Muscle layer of colon (tissue), 2 donors: ENCODE results near the gene MGMT.

ENCODE experiments used
- H3K27ac ChIP-seq: one replicate; pipeline ENCODE4 v1.7.0; 2013; ENCODE audit warnings: low read depth, mild to moderate bottlenecking, low read length, moderate library complexity
- H3K27me3 ChIP-seq, 2 donors: one replicate each; pipeline ENCODE4 v1.7.0; 2013; ENCODE audit warnings: low read length in 2 of 2, mild to moderate bottlenecking in 2 of 2; ENCODE audit not compliant: insufficient read depth in 2 of 2, control insufficient read depth in 1 of 2
- H3K36me3 ChIP-seq: one replicate; pipeline ENCODE4 v1.7.0; 2013; ENCODE audit warnings: mild to moderate bottlenecking, low read length; ENCODE audit not compliant: insufficient read depth
- H3K4me1 ChIP-seq: one replicate; pipeline ENCODE4 v1.7.0; 2013; ENCODE audit warnings: mild to moderate bottlenecking, low read length; ENCODE audit not compliant: insufficient read depth
- H3K4me3 ChIP-seq, 2 donors: one replicate each; pipeline ENCODE4 v1.7.0; 2013; ENCODE audit warnings: low read length in 2 of 2, low read depth in 1 of 2, mild to moderate bottlenecking in 1 of 2, moderate library complexity in 1 of 2
- H3K9ac ChIP-seq: one replicate; pipeline ENCODE4 v1.7.0; 2013; ENCODE audit warnings: low read length
- H3K9me3 ChIP-seq: one replicate; pipeline ENCODE4 v1.7.0; 2013; ENCODE audit warnings: mild to moderate bottlenecking, low read length
- donor health status: abdominal sarcoma.
- donor health status: Adenocarcinoma of cecum.

MGMT gene

DNA sequence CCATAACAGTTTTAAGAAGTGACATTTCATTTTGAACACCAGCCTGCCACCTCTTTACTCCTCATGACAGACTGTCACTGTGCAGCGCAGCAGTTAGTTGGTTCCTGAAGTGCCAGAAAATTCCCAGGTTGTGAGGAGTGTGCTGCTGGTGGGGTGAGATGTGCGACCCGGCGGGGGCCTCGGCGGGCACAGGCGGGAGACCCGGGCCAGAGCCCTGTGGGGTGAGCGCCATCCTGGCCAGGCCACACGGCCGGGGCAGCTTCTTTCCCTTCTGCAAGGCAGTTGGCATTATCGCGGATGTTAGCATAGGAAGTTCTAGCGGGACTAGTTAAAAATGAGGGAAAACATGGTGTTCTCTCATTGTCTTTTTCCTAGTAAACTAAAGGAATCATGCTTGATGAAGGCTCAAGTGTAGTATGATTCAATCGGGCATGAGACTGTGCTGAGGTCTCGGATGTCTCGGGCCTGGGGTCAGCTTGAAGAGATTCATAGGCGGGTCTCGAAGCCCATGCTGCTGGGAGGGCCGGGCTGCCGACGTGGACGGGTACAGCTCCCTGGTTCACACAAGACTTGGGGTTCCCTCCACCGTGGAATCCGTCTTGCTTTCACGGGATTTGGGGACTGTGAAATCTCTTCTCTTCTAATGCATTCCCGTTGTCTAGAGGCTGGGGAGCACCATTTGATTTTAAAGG lies 56.1 kb downstream of the MGMT start:
- H3K4me3 ChIP-seq = no peak overlapping the region
- H3K36me3 ChIP-seq = no peaks in the 10 kb centered on the region
- H3K27me3 ChIP-seq = no peaks in the 10 kb centered on the region
- H3K9me3 ChIP-seq = no peaks in the 10 kb centered on the region
- peaks cover 19% of the 10 kb centered on the region for H3K4me1 ChIP-seq
- no peak overlapping the region for H3K9ac ChIP-seq
- H3K27ac ChIP-seq = no peak overlapping the region

GRCh38 chr10:129523723-129524316 lies 56.8 kb downstream of the MGMT start:
- Histone ChIP-seq H3K4me3 (no peak overlapping the region), H3K36me3 (no peaks in the 10 kb centered on the region), H3K27ac (no peak overlapping the region), H3K9ac (no peak overlapping the region), H3K4me1 (peaks cover 19% of the 10 kb centered on the region), H3K27me3 (no peaks in the 10 kb centered on the region), H3K9me3 (no peaks in the 10 kb centered on the region)

GRCh38 chr10:129524936-129525335 lies 57.9 kb downstream of the MGMT start:
- H3K4me1 ChIP-seq = peaks cover 19% of the 10 kb centered on the region
- no peaks in the 10 kb centered on the region for H3K9me3 ChIP-seq
- peak overlapping the region in 1 of 2 donors; percentile 24 for H3K4me3 ChIP-seq
- no peaks in the 10 kb centered on the region for H3K36me3 ChIP-seq
- H3K9ac ChIP-seq = no peak overlapping the region
- H3K27ac ChIP-seq = peak overlapping the region; percentile 23
- no peaks in the 10 kb centered on the region for H3K27me3 ChIP-seq

GRCh38 chr10:129525401-129525801 lies 58.4 kb downstream of the MGMT start:
- Histone ChIP-seq H3K27me3 (no peaks in the 10 kb centered on the region), H3K36me3 (no peaks in the 10 kb centered on the region), H3K27ac (no peak overlapping the region), H3K9ac (no peak overlapping the region), H3K4me1 (peaks cover 19% of the 10 kb centered on the region), H3K9me3 (no peaks in the 10 kb centered on the region), H3K4me3 (peak overlapping the region in 1 of 2 donors; percentile 24)

- H3K9ac ChIP-seq = no peak overlapping the region
- H3K27me3 ChIP-seq = no peaks in the 10 kb centered on the region
- H3K4me1 ChIP-seq = peaks cover 20% of the 10 kb centered on the region
- H3K27ac ChIP-seq = no peak overlapping the region
- H3K36me3 ChIP-seq = no peaks in the 10 kb centered on the region
- no peaks in the 10 kb centered on the region for H3K9me3 ChIP-seq
- H3K4me3 ChIP-seq = no peak overlapping the region
Observed at GRCh38 chr10:129526943-129527342, 59.9 kb downstream of the MGMT start.

DNA sequence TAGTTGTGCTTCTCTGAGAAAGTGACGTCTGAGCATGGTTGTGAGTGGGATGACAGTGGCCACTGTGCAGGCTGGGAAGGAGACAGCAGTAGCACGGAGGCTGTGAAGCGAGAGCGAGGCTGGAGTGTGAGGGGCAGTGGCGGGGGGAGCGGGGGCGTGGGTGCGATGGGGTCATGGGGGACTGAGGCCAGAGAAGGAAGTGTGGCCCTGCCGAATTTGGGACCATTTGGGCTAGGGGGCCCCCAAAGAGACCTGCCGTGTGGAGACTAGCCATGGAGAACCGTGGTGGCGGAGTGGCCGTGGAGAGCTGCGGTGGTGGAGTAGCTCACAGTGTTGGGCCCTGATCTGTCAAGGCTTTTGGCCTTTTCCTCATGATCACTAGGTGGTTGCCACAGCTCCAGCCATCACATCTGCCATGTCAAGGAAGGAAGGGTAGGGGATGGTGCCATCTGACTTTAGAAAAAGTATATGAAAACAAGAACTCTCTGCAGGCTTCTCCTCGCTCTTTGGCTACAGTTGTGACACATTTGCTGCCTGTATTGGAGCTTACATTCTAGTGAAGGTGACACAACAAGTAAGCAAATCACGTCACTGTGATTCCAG lies 61.4 kb downstream of the MGMT start:
- Histone ChIP-seq H3K4me1 (peaks cover 24% of the 10 kb centered on the region), H3K27ac (no peak overlapping the region)

GRCh38 chr10:129530581-129530980 lies 63.5 kb downstream of the MGMT start:
- Histone ChIP-seq H3K9me3 (no peaks in the 10 kb centered on the region), H3K4me3 (no peak overlapping the region), H3K36me3 (no peaks in the 10 kb centered on the region), H3K27ac (no peak overlapping the region), H3K9ac (no peak overlapping the region), H3K4me1 (peaks cover 14% of the 10 kb centered on the region), H3K27me3 (no peaks in the 10 kb centered on the region)

More for the DNA sequence above, 61.4 kb downstream of the MGMT start:
- Histone ChIP-seq H3K27me3 (no peaks in the 10 kb centered on the region), H3K9ac (no peak overlapping the region), H3K4me3 (no peak overlapping the region), H3K36me3 (no peaks in the 10 kb centered on the region), H3K9me3 (no peaks in the 10 kb centered on the region)

- H3K9me3 ChIP-seq = no peaks in the 10 kb centered on the region
- no peak overlapping the region for H3K4me3 ChIP-seq
- H3K4me1 ChIP-seq = peaks cover 6% of the 10 kb centered on the region
- peaks cover 3% of the 10 kb centered on the region for H3K36me3 ChIP-seq
- no peak overlapping the region for H3K9ac ChIP-seq
- no peak overlapping the region for H3K27ac ChIP-seq
- H3K27me3 ChIP-seq = no peaks in the 10 kb centered on the region
Observed at GRCh38 chr10:129531195-129531968, 64.3 kb downstream of the MGMT start.

DNA sequence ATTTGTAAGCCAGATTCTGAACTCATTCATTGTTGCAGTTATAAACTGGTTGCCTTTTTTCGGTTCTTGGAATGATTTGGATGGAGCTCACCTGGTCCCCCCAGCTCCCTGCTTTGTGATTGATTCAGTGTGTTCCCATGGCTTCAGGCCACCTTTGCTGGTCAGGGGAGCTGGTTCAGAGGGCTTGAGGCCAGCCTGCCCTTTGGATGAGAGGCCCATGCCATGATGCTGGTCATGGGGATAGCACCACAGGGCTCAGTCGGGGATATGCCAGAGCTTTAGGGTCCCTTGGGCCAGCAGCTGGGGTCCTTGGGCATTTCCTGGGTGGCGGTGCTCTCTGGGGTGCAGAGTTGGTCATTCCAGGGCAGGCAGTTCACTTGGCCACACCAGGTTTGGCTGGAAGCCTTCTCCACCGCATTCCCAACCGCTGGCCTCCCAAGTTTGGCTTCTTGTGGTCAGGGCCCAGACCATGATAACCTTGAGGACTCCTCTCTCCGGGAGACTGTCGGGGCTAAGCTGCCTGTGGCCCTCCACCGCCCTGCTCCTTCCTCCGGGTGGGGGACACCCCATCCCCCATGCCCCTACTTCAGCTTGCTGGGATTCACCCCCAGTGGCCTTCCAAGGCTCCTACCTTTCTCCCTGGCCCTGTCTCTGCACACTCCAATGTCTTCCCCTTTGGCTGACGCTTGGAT lies 65.1 kb downstream of the MGMT start:
- H3K9me3 ChIP-seq = no peaks in the 10 kb centered on the region
- H3K4me1 ChIP-seq = peaks cover 5% of the 10 kb centered on the region
- no peak overlapping the region for H3K9ac ChIP-seq
- no peaks in the 10 kb centered on the region for H3K27me3 ChIP-seq
- H3K4me3 ChIP-seq = no peak overlapping the region
- H3K27ac ChIP-seq = no peak overlapping the region
- peaks cover 6% of the 10 kb centered on the region for H3K36me3 ChIP-seq

DNA sequence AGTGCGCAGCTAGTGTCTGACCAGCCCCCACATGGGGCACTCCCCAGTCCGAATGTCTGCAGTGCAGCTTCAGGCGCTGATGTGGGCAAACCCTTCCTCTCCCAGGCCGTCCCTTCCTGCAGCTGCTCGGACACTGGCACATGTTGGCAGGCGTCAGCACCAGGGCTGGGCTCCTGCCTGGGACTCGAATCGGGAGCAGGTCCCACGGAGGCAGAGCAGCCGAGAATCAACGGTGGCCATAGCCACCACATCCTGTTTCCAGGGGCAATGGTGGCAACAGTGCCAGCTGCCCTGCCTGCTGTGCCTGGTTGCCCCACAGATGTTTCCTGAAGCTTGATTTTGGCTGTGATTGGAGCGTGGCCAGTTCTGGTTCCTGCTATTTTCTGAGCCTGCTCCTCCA lies 65.8 kb downstream of the MGMT start:
- Histone ChIP-seq H3K4me1 (peaks cover 5% of the 10 kb centered on the region), H3K9ac (no peak overlapping the region), H3K27ac (no peak overlapping the region), H3K36me3 (peaks cover 6% of the 10 kb centered on the region), H3K27me3 (no peaks in the 10 kb centered on the region), H3K4me3 (no peak overlapping the region), H3K9me3 (no peaks in the 10 kb centered on the region)

GRCh38 chr10:129533281-129533680 lies 66.2 kb downstream of the MGMT start:
- H3K4me1 ChIP-seq = peaks cover 5% of the 10 kb centered on the region
- H3K36me3 ChIP-seq = peaks cover 6% of the 10 kb centered on the region
- no peak overlapping the region for H3K27ac ChIP-seq
- H3K4me3 ChIP-seq = no peak overlapping the region
- H3K27me3 ChIP-seq = no peaks in the 10 kb centered on the region
- H3K9me3 ChIP-seq = no peaks in the 10 kb centered on the region
- no peak overlapping the region for H3K9ac ChIP-seq
